GM10266 (cell line): Measurements from ENCODE around the gene LINGO1.

Source experiments
- DNase-seq: peaks from one replicate; pipeline ENCODE4 v3.0.0; 2012; ENCODE audit errors: extremely low spot score
- CTCF ChIP-seq: IDR thresholded peaks from 2 replicates; pipeline ENCODE4 v1.5.1; 2012; ENCODE audit warnings: mild to moderate bottlenecking, low read depth; ENCODE audit not compliant: control insufficient read depth, insufficient read depth; ENCODE audit errors: missing control alignments

LINGO1 gene

GRCh38 chr15:77626002-77626401 is 6.7 kb downstream of the LINGO1 start:
- no peak for DNase-seq

GRCh38 chr15:77625376-77625775 is 7.3 kb downstream of the LINGO1 start:
- no peak for DNase-seq
- no peak for TF ChIP-seq CTCF

More at GRCh38 chr15:77626002-77626401, 6.7 kb downstream of the LINGO1 start:
- no peak for TF ChIP-seq CTCF

GRCh38 chr15:77624868-77625267 is 7.8 kb downstream of the LINGO1 start:
- no peak for TF ChIP-seq CTCF
- DNase-seq, result no peak

GRCh38 chr15:77623755-77624524 is 8.8 kb downstream of the LINGO1 start:
- no peak for TF ChIP-seq CTCF
- DNase-seq, result no peak

- DNase-seq, result no peak
- TF ChIP-seq CTCF, result no peak
These were observed 9.6 kb downstream of the LINGO1 start for GRCh38 chr15:77622934-77623754.

- no peak for DNase-seq
- no peak for TF ChIP-seq CTCF
These were observed 10.3 kb downstream of the LINGO1 start for GRCh38 chr15:77622209-77622933.

- no peak for DNase-seq
- no peak for TF ChIP-seq CTCF
These were observed 10.9 kb downstream of the LINGO1 start for GRCh38 chr15:77621847-77622208.
